NCI-H2029 treated with DMSO at 0.1 percent for 48 hours (cell line): Measurements from ENCODE around the gene SASH3.
"Not testable (repeated sequence)": the region's sequence is repeated elsewhere in the genome, so short reads cannot be mapped to it uniquely, and the experiment has no call there.

Experiments used
- DNase-seq: peaks from one replicate; lab custom pipeline; 2025; lab: John Stamatoyannopoulos, UW

Gene SASH3

DNA sequence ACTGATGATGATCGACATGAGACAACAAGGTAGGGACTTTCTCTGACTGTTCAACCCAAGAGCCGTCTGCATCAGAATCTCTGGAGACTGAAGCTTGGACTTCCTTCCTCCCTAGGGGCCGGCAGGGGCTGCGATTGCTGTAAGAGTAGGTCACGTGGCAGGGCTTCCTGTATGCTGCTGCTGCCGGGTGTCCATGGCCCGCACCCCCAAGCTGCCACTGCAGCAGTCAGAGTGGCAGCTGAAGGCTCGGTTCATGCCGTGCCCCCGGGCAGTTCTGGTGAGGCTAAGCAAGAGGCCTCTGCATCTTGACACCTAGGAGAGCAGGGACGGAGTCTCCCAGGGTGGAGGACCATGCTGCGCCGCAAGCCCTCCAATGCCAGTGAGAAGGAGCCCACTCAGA lies at the start of gene SASH3:
TSS of gene SASH3 (plus strand) at position 203 of the 400 bp plus-strand sequence. CDS start at position 352, 149 bp downstream.
- no peak for DNase-seq

GRCh38 chrX:129731228-129731627 lies 48.5 kb upstream of the SASH3 start:
- DNase-seq: no peak

DNA sequence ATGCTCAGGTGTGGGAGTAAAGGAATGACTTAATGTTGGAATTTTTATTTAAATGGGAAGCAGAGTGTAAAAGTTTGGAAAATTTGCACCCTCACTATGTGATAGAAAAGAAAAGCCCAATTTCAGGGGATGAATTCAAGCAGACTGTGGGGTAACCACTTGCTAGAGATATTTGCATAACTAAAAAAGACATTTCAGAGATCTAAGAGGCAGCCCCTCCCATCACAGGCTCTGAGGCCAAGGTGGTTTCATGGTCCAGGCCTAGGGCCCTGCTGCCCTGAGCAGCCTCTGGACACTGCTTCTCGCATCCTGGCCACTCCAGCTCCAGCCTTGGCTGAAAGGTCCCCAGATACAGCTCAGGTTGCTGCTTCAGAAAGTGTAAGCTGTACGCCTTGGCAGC lies 46.9 kb upstream of the SASH3 start:
- no peak for DNase-seq

- DNase-seq: no peak
These were observed 46.4 kb upstream of the SASH3 start for GRCh38 chrX:129733335-129733734.

- no peak for DNase-seq
These were observed 43.3 kb upstream of the SASH3 start for GRCh38 chrX:129736491-129736890.

- no peak for DNase-seq
These were observed 41.8 kb upstream of the SASH3 start for GRCh38 chrX:129737916-129738315.

DNA sequence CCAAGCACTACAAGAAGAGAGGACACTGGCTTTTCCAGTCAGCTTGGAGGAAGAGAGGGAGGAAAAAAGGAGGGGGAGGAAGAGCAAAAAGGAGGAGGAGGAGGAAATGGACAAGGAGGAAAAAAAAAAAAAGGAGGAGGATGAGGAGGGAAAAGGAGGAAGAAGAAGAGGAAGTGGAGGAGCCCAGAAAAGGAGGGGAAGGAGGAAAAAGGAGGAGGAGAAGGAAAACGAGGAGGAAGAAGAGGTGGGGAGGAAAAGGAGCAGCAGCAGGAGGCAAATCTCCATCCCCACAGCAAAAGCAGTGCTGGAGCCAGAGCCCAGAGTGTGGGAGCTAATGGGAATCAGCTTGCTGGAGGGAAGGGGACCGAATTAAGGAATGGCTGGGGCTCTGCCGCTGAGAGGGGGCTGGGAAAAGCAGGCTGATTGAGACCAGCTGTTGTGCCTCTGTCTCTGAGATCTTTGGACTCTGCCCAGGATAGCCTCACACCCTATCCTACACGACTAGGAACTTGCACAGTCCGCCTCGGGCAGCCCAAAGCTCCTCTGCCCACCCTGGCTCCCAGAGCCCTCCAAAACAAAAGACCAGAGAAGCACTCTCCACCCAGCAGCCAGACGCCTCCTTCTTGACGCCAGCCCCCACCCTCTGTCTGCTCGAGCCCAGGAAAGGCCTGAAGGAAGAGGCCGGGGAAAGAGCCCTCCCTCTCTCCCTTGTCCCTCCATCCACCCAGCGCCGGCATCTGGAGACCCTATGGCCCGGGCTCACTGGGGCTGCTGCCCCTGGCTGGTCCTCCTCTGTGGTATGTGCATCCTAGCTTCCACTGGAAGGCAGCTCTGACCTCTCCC lies 41.1 kb upstream of the SASH3 start, which contains the start of gene XPNPEP2:
TSS of gene XPNPEP2 (plus strand) at position 514 of the 843 bp plus-strand sequence. CDS start at position 749, 235 bp downstream.
- no peak for DNase-seq

DNA sequence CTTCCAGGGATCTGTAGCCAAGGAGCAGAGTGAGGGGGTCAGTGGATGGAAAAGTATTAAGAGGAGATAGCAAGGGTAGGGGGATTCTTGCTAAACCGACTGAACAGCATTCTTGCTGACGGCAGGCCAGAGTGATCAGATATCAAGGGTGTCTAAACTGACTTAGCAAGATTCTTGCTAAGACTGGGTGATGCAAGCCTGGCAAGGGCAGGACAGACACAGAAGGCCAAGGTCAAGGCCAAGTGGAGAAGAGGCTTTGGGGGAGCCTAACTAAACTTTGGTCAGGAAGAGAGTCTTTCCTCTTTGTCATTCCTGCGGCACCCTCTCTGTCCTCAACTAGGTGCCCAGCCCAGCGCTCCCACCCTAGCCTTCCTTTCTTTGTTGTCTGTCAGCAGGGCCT lies 40.2 kb upstream of the SASH3 start:
- no peak for DNase-seq

DNA sequence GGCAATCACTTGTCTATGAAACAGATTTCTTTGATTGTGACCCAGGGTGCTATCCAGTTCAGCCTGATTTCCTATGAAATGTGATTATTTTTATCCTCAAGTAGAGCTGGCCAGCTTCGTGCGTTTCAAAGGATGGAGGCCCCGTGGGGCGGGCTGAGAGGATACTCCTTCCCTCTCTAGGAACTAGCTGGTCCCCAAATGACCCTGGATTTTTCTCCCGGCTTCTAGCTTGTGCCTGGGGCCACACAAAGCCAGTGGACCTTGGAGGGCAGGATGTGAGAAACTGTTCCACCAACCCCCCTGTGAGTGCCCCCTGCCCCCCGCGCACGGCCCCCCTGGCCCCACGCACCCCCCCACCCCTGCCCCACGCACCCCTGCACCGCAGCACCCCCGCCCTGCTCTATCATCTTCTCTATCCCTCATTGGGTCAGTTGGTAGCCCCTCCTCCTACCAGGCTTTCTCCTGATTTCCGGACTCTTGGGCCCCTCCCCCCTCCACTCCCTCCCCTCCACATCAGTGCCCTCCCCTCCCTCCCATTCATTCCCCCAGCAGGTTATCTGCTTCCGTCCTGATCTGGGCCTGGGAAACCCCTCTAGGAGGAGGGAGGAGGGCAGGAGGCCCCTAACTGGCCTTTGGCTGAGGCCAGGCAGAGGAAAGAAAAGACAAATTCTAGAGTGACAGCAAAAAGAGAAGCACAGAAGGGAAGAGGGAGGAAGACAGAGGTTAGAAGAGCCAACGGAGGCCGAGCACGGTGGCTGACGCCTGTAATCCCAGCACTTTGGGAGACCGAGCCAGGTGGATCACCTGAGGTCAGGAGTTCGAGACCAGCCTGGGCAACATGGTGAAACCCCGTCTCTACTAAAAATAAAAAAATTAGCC lies 37.6 kb upstream of the SASH3 start:
- DNase-seq: no peak

- not testable (repeated sequence) for DNase-seq
These were observed 37.0 kb upstream of the SASH3 start for GRCh38 chrX:129742759-129743152.

- no peak for DNase-seq
These were observed 35.9 kb upstream of the SASH3 start for GRCh38 chrX:129743821-129744220.

GRCh38 chrX:129744861-129745321 lies 34.9 kb upstream of the SASH3 start:
- DNase-seq: no peak

DNA sequence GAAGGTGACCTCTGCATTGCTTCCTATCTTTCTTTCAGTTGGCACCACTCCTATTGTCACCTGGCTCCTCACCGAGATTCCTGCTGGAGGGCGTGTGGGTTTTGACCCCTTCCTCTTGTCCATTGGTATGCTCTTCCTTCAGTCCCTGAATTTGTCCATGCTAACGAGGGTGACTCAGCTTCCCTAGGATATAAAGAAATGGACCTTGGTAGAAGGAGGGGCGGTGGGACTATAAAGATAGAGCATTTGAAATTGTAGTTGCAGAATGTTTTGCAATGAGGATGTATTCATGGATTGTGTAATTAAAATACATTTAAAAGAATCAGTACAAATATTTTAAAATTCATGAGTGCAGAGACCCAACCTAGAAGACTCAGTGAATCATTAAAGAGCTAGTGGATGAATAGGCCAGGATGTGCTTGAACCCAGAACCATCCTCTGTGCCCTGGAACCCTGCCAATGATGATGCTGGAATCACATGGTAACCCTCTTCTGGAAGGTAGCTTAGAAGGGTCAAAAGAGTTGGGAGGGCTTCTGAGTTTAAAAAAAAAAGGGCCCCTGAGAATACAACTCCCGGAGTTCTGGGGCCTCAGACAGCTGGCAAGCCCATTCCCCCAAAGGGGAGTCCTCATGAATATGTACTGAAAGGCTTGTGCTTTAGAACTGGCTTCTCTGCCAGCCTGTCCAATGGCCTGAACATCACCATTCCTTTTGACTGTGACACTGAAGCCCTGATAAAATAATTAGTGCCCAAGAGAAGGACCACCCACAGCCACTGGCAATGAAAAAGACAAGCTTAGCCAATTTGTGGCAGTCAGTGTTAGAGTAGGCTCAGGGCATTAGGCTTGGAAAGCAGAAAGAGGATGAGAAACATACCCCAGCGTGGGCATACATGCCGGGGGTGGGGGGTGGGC lies 32.9 kb upstream of the SASH3 start:
- no peak for DNase-seq

DNA sequence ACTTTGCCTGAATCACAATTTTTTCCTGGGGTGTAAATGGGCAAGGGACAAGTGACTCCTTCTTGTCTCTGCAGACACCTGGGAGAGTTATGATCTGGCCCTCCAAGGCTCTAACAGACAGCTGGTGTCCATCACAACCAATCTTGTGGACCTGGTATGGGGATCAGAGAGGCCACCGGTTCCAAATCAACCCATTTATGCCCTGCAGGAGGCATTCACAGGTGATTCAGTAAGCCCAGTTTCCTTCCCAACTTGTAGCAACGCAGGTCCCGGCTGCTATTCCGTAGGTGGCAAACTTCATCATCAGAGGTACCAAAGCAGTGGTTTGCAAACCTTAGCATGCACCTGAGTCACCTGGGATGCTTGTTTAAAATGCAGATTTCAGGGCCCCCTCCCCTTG lies 32.2 kb upstream of the SASH3 start:
- no peak for DNase-seq

DNA sequence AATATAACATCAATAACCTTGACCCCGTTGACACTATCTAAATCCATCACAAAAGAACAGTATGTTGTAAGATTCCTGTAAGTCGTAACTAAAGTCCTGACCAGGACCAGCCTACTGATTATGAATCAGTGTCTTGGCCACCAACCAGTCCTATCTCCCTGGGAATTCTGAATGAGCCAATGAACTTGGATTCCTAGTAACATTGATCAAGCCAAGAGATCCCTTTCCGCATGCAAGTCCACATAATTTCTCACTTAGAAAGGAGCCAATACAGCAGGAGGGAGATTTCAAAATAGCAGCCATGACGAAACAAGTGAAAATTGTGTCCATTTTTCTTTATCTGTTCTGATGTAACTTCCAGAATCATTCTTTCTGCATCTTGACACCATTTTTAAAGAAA lies 31.4 kb upstream of the SASH3 start:
- no peak for DNase-seq

GRCh38 chrX:129749069-129749468 lies 30.7 kb upstream of the SASH3 start:
- DNase-seq: no peak

- no peak for DNase-seq
These were observed 28.8 kb upstream of the SASH3 start for GRCh38 chrX:129750971-129751370.

- no peak for DNase-seq
These were observed 25.4 kb upstream of the SASH3 start for GRCh38 chrX:129754056-129755024.

GRCh38 chrX:129755779-129756650 lies 23.7 kb upstream of the SASH3 start:
- DNase-seq: no peak
